Stimulated activated naive CD4-positive, alpha-beta T cell (primary cell): ENCODE measurements around the gene ALDOB.
A peak's percentile ranks its signal among the peaks of the same experiment; 100 is the strongest.

ENCODE experiments used
- DNase-seq, 6 experiments: peaks; one replicate each; lab custom pipeline; 2025; lab: John Stamatoyannopoulos, UW

The ALDOB gene

DNA sequence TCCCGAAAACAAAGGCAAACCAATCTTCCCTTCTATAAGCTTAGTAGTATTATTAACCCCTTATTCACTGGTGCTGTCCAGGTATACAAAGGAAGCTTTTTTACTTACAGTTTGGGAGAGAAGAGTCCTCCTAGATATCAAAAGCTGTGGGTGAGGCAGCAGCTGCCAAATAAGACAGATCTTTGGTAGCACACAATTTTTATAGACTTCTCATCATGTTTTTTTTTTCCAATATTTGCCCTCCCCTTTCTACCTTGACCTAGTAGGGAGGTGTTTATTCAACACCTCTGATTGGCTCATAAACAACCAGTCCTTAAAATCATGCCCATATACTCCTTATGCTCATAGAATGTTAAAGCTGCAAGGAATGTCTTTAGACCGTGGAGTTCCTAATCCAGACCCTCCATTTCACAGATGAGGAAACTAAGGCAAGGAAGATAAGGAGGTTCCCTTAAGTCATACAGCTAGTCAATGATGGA, at the start of gene ALDOB:
Gene ALDOB (minus strand): TSS at position 174 of the 479 bp plus-strand sequence. CDS start 4,887 bp downstream, outside the sequence.
- DNase-seq = no peak

DNA sequence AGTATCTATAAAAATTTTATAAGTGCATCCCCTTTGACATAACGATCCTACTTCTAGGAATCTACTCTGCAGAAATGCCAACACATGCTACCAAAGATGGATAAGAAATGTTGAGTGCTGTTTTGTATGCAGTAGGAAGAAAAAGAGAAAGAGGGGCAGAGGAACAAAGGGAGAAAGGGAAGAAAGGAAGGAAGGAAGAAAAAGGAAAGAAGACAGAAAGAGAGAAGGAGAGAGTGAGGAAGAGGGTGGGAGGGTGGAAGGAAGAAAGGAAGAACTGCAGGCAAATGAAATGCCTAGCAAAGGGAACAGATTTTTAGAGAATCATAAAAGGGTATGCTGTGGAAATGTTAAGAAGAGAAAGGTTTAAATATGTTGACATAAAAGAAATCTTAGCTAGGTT, 48.5 kb upstream of the ALDOB start:
- no peak for DNase-seq

DNA sequence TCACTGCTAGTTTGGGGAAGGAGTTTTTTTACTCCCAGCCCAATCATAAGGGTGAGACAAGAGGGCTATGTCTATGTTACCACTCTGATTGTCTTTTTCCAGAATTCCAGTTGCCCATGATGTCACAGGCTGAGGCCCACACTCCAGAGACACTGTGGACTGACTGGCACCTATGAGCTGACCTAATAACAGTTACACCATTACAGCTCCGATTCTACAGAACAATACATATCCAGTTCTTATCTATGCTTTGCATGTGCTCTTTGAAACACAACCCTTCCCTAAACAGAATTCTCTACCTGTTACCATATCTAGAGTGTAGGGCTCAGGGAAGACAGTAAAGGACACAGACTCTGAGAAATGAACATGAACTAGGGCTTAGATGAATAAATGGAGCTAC, 45.7 kb upstream of the ALDOB start:
- DNase-seq = no peak

DNA sequence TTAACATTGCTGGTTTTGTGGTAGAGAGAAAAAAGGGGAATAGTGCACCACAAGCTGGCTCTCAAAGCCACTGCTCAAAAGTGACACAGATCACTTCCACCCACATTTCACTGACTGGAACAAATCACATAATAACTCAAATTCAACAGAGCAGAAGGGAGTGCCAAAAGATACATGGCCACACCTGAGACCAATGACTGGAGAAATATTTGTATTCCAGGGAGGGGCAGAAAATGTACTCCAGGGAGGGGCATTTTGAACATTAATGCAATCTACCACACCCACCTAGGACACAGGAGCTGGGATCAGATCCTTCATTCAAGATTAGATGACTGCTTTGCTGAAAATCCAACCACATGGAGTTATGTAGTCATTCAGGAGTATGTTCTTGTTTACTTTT, 44.8 kb upstream of the ALDOB start:
- DNase-seq = no peak

DNA sequence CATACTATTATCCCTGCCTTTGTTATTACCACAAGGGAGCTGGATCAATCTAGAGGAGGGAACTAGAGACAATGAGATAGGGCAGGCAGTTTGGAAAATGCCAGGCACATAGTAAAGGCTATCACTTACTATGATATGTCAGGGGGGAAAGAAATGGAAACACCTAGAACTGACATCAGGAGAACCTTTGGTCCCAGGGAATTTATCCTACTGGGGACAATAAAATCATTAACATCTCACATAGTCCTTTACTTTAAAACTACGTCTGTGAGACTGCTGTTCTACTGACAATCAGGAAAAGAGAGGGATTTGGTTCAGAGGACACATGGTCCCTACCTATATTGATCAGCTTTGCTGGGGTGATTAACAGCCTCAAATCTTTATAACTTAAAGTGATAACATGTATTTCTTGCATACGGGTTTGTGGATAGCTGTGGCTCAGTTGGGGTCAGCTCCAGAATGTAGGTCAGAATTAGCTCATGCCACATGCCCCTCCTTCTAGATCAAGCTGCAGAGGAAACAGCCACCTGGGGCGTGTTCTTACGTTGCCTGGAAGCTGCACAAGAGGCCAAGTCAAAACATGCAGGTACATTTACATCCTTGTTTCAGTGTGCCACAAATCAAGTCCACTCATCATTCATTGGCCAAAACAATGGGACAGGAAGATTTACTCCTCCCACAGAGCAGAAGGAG, 43.9 kb upstream of the ALDOB start:
- DNase-seq = no peak

DNA sequence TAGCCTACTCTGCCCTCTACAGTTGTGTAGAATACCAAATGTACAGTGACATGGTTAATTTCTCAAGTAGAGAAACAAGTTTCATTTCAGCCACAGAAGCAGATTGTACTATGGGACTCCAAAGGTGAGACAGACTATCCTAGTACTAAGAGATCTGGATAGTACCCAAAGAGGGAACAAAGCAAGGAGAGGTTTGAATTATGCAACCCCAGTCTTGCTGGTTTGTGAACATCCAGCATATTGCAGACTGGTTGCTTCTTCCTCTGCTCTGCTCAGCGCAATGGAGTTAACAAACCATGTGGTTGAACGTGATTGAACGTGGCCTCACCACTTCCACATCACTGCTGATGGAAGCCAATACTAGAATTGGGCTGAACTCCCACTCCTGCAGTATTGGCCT, 43.3 kb upstream of the ALDOB start:
- no peak for DNase-seq

DNA sequence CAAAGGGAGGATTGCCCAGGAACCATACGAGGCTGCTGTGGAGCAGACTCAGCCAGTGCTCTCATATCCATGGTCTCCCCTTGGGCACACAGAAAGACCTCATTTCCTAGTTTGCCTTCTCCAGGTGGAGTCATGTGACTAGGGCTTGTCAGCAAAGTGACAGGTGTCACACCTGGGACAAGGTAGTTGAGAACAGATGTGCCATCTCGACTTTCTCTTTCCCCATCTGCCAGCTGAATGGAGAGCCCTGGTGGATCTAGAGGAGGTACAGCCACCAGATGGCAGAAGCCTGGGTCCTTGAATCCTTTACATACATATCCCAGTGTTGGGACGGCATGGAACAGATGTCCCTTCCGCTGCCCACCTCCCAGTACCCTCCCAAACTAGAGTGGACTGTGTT, 42.9 kb upstream of the ALDOB start:
- DNase-seq = no peak

DNA sequence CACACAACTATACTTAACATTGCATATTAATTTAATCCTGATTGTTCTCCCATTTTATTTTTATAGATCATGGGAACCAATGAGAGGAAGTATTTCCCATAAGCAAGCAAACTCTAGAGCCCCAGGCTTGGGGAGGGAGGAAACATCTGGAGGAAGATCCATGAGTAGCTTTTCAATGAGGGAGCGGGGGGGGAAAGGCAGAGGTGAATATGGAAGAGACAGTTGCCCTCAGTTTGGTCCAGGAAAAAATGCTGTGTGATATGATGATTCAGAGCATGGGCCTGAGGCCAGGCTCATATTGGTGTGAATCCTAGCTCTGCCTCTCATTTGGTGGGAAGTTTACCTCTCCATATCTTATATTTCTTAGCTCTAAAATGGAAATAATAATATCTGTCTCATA, 42.2 kb upstream of the ALDOB start:
- no peak for DNase-seq

DNA sequence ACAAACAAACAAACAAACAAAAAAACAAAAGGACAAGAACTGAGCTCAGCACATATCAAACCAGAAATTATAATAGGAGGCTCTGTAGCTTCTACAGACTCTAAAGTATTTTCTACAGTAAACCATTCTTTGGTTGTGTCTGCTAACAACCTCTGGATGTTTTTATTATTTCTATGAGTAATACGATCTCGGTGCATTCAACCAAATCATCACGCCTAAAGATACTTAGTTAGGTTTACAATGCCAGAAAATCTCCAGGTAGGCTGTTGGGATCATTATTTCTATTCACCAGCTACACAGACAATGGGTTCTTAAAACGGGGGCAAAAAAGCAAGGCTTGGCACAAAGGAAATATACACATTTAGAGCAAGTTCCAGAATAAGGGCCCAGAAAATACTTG, 41.6 kb upstream of the ALDOB start:
- no peak for DNase-seq

DNA sequence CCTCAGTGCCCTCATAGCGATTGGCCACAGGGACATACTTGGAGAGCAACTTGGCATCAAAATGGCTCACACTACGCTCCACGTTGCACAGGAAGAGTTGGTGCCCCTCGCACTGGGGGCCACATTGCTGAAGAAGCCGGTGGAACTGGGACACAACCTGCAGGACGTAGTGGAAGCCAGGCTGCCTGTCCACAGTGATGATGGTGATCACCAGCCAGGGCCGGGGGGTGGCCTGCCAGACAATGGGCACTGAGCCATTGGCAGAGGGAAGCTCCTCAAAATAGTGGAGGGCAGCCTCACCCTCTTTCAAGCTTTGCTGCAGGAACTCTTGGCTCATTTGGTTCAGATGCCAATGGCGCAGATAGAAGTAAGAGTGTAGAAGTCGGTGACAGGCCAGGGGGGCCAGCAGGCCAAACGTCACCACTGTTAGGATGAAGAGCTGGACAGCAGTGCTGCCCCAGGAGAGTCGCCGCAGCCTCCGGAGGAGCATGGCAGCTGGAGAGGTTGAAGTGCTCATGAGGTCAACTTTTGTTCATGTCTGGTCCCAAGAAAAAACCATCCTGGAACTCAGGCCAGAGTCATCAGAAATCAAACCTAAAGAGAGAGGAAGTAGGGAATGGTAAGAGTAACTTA, 41.1 kb upstream of the ALDOB start:
- no peak for DNase-seq

DNA sequence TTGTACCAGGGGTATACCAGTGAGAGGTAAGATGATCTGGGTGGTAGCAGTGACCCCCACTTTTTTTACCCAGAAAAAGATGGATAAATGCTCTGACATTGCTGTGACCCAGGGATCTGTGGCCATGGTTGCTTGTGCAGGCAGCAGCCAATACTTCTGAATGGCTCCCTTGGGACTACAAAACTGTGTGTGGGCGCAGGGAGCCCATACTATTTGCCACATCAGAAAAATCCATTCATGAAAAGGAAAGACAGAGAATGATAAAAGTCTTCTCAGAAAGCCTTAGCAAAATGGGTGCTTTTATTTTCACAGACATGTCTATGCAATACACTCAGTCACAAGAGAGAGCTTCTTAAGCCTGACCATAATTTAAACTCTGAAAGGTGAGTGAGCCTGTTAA, 37.3 kb upstream of the ALDOB start:
- DNase-seq = no peak

DNA sequence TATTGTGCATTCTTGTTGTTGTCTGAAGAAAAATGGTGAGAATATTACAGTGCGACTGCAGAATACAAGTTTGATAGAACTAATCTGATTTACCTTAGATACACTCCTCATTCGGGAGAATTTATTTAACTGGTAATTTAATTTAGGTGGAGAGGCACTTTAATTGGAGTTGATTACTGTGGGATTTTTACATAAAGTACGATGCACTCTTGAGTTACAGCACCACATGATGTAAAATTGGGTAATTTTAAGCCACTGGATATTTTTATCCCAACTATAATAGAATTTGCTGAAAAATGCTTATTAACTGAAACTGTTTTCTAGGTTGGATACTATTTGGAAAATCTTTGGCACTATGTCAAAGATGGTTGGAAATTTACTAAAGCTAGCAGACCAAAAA, 35.4 kb upstream of the ALDOB start:
- no peak for DNase-seq

DNA sequence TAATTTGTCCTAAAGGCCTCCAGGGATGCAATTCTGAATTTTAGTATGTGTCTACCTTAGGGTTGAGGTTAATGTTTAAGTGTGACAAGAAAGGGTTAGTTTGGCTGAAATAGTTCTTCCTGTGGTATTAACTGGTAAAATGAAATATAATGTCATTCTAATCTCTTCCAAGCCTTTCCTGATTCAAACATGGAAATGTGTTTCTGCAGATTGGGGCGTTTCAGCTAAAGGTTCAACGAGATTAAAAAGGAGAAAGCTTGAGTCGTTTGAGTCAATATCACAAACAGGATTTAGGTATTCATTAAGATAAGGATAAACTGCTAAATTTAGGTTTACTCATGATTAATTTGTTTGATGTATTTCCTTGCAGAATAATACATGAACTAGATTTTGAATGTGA, 34.4 kb upstream of the ALDOB start:
- DNase-seq = no peak

DNA sequence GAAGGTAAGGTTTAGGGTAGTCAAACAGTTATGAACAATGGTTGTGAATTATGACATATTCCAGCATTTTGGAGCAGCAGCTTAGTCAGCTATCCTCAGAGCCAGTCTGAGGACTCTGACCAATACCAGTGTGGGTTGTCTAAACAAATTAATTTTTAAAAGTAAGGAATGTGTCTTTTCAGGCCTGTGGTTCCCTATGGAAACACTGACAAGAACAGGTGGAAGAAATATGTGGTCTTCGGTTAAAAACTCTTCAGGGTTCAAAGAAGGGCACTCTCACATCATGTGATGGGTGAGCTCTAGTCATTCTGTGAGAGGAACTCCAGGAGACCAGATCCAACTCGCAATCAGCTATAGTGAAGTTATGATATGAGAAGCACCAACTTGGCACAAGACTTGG, 33.5 kb upstream of the ALDOB start:
- DNase-seq = no peak

DNA sequence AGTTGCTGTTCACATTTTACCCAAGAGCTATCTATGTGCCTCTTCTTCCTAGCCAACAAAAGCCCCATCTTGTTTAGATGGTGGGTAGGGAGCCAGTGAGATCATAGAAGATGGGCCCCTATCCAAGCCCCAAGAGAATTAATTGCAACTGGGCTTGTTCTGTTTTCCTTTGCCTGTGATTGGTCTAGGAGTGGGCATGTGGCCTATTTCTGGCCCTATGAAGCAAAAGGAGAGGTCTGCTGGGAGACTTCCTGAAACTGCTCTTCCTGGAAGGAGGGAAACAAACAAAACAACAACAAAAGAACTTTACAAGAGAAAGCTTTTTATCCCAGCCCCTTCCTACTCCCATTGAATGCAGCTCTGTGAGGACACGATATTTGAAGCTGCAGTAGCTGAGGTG, 32.5 kb upstream of the ALDOB start:
- no peak for DNase-seq

DNA sequence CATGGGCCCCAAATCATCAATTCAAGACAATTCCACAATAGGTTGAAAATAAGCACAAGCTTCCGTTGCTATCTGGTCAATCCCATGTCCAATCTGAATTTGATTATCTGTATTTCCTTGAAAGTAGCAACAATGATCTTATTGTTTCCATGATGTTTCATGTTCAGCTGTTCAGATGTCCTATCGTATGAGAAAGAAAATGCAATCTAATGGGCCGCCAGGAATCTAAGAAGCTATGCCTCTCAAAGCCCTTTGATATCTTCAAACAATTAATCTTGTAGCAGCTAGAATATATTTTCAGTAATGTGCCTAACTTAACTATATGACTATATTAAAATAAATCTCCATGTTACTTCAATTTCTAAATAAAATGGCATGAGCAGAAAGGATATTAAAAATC, 32.1 kb upstream of the ALDOB start:
- no peak for DNase-seq

DNA sequence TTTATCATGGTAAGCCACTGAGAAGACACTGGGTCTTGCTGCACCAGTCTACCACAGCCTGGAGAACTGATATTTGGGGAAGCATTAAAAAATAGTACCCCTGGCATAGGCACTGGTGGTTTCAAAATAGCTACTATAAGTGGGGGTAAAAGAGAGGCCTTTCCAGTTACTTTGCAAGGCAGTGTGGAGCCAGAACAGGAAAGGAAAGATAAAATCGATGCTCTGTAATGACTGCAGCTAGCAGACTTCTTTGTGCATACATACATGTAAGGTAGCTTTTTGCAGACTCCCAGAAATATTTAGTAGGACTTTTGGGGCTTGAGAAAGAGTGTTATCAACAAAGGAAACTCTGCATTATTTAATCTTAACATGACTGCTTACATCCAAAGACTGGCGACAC, 31.3 kb upstream of the ALDOB start:
- no peak for DNase-seq

DNA sequence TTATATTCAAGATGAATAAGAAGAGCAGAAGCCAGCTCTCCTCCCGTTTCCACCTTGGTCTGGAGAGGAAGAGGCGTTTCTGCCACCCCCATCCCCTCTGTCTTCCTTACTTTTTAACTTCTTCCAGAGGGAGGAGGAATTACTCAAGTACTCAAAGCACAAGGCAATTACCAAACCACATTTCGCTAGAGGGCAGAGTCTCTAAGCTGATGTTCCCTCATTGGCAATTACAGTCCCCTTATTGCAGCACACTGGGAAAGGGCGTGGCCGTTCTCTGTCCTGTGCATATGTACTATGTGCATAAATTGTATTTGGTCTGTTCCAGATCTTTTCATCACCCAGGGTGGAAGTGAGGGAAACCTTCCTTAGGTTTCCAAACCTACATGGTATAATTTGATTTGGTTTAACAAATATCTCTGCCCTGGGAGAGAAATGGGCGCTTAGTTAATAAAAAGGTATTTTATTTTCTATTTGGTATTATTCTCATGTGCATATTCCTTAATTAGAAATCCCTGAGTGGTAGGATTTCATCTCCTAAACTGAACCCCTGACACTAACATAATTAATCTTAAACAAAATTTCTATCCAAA, 29.8 kb upstream of the ALDOB start:
- no peak for DNase-seq

DNA sequence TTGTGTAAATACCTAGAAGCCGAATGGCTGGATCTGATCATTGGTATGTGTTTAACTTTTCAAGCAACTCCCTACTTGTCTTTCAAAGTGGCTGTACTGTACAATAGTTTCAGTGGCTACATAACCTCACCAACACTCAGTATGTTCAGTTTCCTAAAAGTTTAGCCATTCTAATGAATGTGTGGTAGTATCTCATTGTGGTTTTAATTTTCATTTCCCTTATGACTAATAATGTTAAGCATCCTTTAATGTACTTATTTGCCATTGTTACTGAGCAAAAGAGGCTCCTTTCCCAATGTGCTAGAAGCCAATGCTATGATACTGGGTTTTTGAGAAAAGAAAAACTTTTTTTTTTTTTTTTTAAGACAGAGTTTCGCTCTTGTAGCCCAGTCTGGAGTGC, 27.8 kb upstream of the ALDOB start:
- DNase-seq = no peak

DNA sequence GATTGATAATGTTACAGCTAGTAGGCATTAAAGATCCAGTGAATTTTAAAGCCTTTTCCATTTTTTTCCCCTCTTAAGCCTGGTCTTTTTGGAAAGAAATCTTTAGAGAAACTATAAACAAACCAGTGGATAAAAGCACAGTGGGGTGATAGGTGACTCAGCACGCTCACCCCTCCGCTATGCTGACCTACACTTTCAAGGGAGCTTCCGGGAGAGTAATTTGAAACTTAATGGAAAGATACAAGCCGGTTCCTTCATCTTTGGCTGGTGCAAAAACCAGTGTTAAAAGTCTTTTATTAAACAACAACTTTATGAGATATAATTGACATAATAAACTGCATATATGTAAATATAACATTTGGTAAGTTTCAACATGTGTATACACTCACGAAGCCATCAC, 27.0 kb upstream of the ALDOB start:
- DNase-seq = no peak

DNA sequence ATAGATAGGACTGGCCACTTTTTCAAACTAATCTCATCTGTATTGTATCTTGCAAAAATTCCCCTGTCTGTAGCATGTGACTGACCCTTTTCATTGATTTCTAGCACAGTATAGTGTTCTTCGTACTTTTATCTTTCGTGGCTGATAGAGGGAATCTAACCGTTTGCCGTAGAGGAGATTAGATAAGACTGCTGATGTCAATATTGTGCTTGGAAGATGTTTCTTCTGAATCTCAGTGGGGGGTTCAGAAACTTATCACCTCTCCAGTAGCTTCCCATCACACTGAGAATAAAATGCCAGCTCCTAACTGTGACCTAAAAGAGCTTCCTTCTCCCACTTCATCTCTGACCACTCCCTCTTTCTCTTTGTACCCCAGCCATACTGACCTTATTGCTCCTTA, 25.4 kb upstream of the ALDOB start:
- DNase-seq = no peak

DNA sequence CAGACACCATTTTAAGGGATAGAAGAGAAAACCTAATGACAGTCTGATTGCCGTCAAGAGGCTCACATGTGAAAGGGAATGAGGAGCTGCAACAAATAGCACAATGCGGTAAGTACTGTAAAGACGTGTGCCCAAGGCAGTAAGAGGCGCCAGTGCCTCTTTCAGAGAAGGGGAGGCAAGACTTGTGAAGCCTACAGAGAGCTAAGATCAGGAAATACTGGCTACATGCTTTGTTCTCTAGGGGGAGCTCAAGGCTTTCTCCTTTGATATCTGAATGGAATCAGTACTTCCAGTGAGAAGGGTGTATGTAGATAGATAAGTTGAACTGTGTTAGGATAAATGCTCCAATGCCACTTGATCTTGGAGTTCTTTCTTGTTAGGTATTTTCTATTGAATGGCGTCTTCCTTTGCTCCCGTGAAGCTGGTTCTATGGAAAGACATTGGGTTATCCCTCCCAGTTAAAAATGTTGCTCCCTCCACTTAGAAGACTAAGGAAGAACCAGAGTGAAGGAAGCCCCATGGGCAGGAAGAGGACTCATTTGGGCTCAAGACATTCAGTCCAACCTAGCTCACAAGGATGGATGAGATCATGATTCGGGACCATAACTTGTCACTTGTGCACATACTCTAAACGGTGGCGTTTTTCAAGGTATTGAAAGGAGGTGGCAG, 23.5 kb upstream of the ALDOB start:
- DNase-seq = peak in 3 of 6 experiments; percentile 2 to 44 (median 39)

DNA sequence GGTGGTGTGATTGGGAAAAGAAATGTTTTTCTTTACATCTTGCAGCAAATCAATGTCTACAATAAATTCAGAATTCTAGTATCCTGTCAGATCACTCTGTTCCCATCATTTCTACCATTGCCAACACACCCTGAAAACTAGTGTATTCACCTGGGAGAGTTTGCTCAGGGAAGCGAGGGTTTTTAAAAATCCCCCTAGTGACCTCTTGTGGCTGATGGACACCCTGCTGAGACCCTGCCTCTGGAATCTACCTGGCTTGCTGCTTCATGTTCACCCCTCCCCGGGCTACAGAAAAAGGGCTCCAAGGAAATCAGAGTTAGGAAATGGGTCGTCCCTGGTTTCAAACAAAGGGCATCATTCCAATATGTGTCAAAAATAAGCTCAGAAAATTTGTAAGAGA, 21.4 kb upstream of the ALDOB start:
- DNase-seq = no peak
